GM12873 (cell line): ENCODE results near the gene ABLIM1.

Experiments
- CTCF ChIP-seq: IDR thresholded peaks from 2 replicates; pipeline ENCODE4 v1.5.1; 2012; ENCODE audit warnings: low read depth, mild to moderate bottlenecking, moderate library complexity, low read length, control low read depth; ENCODE audit not compliant: insufficient read depth; ENCODE audit errors: missing control alignments

ABLIM1 gene

GRCh38 chr10:114519756-114520293, 138.2 kb downstream of the ABLIM1 start:
- no peak for TF ChIP-seq CTCF

GRCh38 chr10:114519306-114519669, 138.8 kb downstream of the ABLIM1 start:
- no peak for TF ChIP-seq CTCF

- no peak for TF ChIP-seq CTCF
These were observed 139.4 kb downstream of the ABLIM1 start for GRCh38 chr10:114518401-114519305.

GRCh38 chr10:114517368-114518250, 140.5 kb downstream of the ABLIM1 start:
- no peak for TF ChIP-seq CTCF

GRCh38 chr10:114516356-114516755, 141.7 kb downstream of the ABLIM1 start:
- no peak for TF ChIP-seq CTCF

- no peak for TF ChIP-seq CTCF
These were observed 142.7 kb downstream of the ABLIM1 start for GRCh38 chr10:114515298-114515914.
